Measurements from ENCODE around the gene DDX4.

Gene DDX4

DNA sequence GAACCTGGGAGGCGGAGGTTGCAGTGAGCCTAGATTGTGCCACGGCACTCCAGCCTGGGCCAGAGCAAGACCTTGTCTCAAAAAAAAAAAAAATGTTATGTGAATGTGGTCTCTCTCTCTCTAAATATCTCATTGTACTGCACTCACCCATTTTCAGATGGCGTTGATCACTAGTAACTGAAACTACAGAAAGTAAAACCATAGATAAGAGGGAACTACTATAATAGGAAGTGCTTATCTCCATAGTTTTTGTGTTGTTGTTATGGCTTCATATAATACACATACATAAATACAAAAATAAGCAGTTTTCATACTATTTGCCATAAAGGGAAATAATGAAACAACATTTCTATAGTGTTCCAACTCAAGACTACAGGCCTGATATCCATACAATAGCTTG lies 122.4 kb downstream of the DDX4 start:
- H3K36me3 ChIP-seq (ENCODE audit: control insufficient read depth in 5 of 5, insufficient read depth in 5 of 5, low read length in 5 of 5), result no peaks in the 10 kb centered on the region
- H3K9ac ChIP-seq (ENCODE audit: low read length in 5 of 5), result no peak overlapping the region
- H3K9me3 ChIP-seq (ENCODE audit: control insufficient read depth in 5 of 5, low read length in 5 of 5), result no peaks in the 10 kb centered on the region
- no peak overlapping the region for H3K27ac ChIP-seq (ENCODE audit: low read depth, low read length)
- H3K4me1 ChIP-seq (ENCODE audit: control insufficient read depth in 5 of 5, insufficient read depth in 5 of 5, low read length in 5 of 5), result peaks cover 0 to 13% (median 0%) of the 10 kb centered on the region in 5 donors
- H3K27me3 ChIP-seq (ENCODE audit: control insufficient read depth in 5 of 5, insufficient read depth in 4 of 5, low read length in 5 of 5), result peaks cover 0 to 2% (median 0%) of the 10 kb centered on the region in 5 donors
- H3K4me3 ChIP-seq (ENCODE audit: low read depth in 1 of 5, low read length in 5 of 5), result no peak overlapping the region

DNA sequence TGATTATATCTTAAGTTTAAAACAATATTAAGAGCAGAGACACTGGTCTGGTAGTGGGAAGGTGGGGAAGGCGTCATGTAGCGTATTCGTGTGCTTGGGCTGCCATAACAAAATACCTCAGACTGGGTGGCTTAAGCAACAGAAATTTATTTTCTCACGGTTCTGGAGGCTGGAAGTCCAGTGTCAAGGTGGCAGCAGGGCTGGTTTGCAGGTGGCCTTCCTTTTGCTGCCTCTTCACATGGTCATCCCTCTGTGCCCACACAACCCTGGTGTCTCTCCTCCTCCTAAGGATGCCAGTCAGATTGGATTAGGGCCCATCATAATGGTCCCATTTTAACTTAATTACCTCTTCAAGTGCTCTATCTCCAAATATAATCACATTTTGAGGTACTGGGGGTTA lies 122.8 kb downstream of the DDX4 start:
- Histone ChIP-seq H3K36me3 (ENCODE audit: control insufficient read depth in 5 of 5, insufficient read depth in 5 of 5, low read length in 5 of 5) (no peaks in the 10 kb centered on the region), H3K9me3 (ENCODE audit: control insufficient read depth in 5 of 5, low read length in 5 of 5) (no peaks in the 10 kb centered on the region), H3K27me3 (ENCODE audit: control insufficient read depth in 5 of 5, insufficient read depth in 4 of 5, low read length in 5 of 5) (peaks cover 0 to 2% (median 0%) of the 10 kb centered on the region in 5 donors), H3K4me3 (ENCODE audit: low read depth in 1 of 5, low read length in 5 of 5) (no peak overlapping the region), H3K4me1 (ENCODE audit: control insufficient read depth in 5 of 5, insufficient read depth in 5 of 5, low read length in 5 of 5) (peaks cover 0 to 10% (median 0%) of the 10 kb centered on the region in 5 donors), H3K9ac (ENCODE audit: low read length in 5 of 5) (no peak overlapping the region), H3K27ac (ENCODE audit: low read depth, low read length) (no peak overlapping the region)

DNA sequence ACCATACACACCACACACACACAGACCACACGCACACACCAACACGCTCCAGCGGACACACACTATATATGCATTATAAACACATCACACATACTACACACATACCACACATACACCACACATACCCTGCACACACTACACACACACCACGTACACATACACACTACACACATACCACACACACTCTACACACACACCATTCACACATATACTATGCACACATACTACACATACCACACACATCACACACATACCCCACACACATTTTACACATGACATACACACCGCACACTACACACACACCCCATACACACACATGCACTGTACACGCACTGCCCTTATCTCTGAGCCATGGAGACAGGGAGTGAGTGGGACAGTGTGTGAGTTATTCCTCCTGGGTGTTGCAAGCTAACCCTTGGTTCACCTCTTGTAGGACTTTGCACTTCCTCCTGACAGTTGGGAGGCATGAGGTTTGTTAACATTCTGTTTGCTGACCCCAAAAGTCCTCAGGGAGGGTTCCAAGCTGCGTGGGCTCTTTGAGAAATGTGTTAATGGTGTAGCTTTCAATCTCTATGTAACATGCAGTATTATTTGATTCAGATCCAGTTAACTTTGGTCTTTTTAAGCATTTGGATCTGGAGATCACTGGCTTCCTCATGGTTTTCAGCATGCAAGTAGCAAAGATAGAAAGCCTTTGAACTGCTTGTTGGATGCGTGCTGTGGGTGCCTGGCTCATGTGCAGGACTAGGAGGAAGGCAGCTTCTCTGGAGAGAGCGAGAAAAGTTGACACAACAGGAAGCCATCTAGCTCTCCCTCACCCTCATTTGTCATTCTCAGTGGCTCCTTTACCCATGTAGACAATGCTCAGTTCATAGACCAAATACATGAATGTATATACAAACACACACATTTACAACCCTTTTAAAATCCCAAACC lies 127.0 kb downstream of the DDX4 start:
- Histone ChIP-seq H3K4me1 (ENCODE audit: control insufficient read depth in 5 of 5, insufficient read depth in 5 of 5, low read length in 5 of 5) (peaks cover 0 to 5% (median 0%) of the 10 kb centered on the region in 5 donors), H3K9me3 (ENCODE audit: control insufficient read depth in 5 of 5, low read length in 5 of 5) (no peaks in the 10 kb centered on the region), H3K36me3 (ENCODE audit: control insufficient read depth in 5 of 5, insufficient read depth in 5 of 5, low read length in 5 of 5) (no peaks in the 10 kb centered on the region), H3K27ac (ENCODE audit: low read depth, low read length) (no peak overlapping the region), H3K4me3 (ENCODE audit: low read depth in 1 of 5, low read length in 5 of 5) (no peak overlapping the region), H3K9ac (ENCODE audit: low read length in 5 of 5) (no peak overlapping the region), H3K27me3 (ENCODE audit: control insufficient read depth in 5 of 5, insufficient read depth in 4 of 5, low read length in 5 of 5) (peaks cover 0 to 2% (median 0%) of the 10 kb centered on the region in 5 donors)

DNA sequence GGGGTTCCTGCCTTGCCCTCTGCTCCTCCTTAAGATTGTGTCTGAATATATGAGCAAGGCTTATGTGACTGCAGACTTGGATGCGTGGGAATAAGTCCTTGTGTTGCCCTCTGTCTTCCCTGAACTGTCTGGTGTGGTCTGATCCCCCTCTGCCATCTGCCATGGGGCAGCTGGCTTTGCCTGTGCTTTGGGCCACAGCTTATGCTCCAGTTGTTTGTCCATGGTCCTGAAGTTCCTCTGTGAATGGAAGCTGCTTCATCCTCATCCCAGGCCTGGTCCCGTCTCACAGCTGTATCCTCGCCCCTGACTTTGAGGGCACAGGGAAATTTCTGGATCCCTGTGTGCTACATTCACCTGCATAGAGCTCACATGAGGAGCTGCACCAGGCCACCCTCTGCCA lies 128.0 kb downstream of the DDX4 start:
- Histone ChIP-seq H3K4me1 (ENCODE audit: control insufficient read depth in 5 of 5, insufficient read depth in 5 of 5, low read length in 5 of 5) (peaks cover 0 to 5% (median 0%) of the 10 kb centered on the region in 5 donors), H3K4me3 (ENCODE audit: low read depth in 1 of 5, low read length in 5 of 5) (no peak overlapping the region), H3K9ac (ENCODE audit: low read length in 5 of 5) (no peak overlapping the region), H3K27me3 (ENCODE audit: control insufficient read depth in 5 of 5, insufficient read depth in 4 of 5, low read length in 5 of 5) (peaks cover 0 to 2% (median 0%) of the 10 kb centered on the region in 5 donors), H3K36me3 (ENCODE audit: control insufficient read depth in 5 of 5, insufficient read depth in 5 of 5, low read length in 5 of 5) (no peaks in the 10 kb centered on the region), H3K9me3 (ENCODE audit: control insufficient read depth in 5 of 5, low read length in 5 of 5) (no peaks in the 10 kb centered on the region), H3K27ac (ENCODE audit: low read depth, low read length) (no peak overlapping the region)

DNA sequence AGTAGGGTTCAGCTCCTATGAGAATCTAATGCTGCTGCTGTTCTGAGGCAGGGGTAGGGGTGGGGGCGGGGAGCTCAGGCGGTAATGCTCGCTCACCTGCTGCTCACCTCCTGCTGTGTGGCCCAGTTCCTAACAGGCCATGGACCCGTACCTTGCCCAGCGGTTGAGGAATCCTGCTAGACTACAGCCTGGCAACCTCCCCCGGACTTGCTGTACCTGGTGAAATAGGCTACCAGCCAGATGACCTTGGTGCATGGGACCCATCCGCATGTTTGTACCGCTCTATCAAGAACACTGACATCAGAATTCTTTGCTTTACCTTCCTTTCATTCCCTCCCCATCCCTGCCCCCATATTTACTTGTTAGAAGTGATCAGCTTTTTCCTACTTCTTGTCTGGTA lies 128.6 kb downstream of the DDX4 start:
- Histone ChIP-seq H3K27me3 (ENCODE audit: control insufficient read depth in 5 of 5, insufficient read depth in 4 of 5, low read length in 5 of 5) (peaks cover 0 to 2% (median 0%) of the 10 kb centered on the region in 5 donors), H3K27ac (ENCODE audit: low read depth, low read length) (no peak overlapping the region), H3K9ac (ENCODE audit: low read length in 5 of 5) (no peak overlapping the region), H3K9me3 (ENCODE audit: control insufficient read depth in 5 of 5, low read length in 5 of 5) (no peaks in the 10 kb centered on the region), H3K4me3 (ENCODE audit: low read depth in 1 of 5, low read length in 5 of 5) (no peak overlapping the region), H3K4me1 (ENCODE audit: control insufficient read depth in 5 of 5, insufficient read depth in 5 of 5, low read length in 5 of 5) (peaks cover 0 to 5% (median 0%) of the 10 kb centered on the region in 5 donors), H3K36me3 (ENCODE audit: control insufficient read depth in 5 of 5, insufficient read depth in 5 of 5, low read length in 5 of 5) (no peaks in the 10 kb centered on the region)
